WTC11 (cell line): Measurements from ENCODE around the gene CNTNAP5. TPM values are rescaled to one million over a fixed set of nuclear protein-coding genes. Genes with fewer than 3 reads are reported as not detected.

Experiments
- ATAC-seq: fragments of 200-7000 bp; cut with Tn5 transposase; 2 replicates; pipeline ENCODE4 v1.10.0; 2021; ENCODE audit warnings: mild to moderate bottlenecking, moderate library complexity
- CTCF ChIA-PET: fragments of 300-600 bp; sonication (Branson Sonifier 250); formaldehyde crosslinking; loops from one replicate; lab custom pipeline; 2021; ENCODE audit warnings: antibody characterized with exemption; lab: Charles Lee
- POLR2A ChIA-PET: fragments of 350-600 bp; sonication (Branson Sonifier 250); formaldehyde crosslinking; loops from one replicate; lab custom pipeline; 2021; ENCODE audit warnings: antibody characterized with exemption; lab: Charles Lee
- DNase-seq: peaks from one replicate; pipeline ENCODE4 v3.0.0; 2021; ENCODE audit warnings: low spot score
- H3K27ac Mint-ChIP-seq: 2 replicates; pipeline ENCODE4 v1.8.0; 2021; ENCODE audit warnings: mixed read lengths
- H3K27me3 Mint-ChIP-seq: 2 replicates; pipeline ENCODE4 v1.8.0; 2021; ENCODE audit warnings: low read depth, mild to moderate bottlenecking, moderate library complexity, mixed read lengths
- H3K36me3 Mint-ChIP-seq: 2 replicates; pipeline ENCODE4 v1.8.0; 2021; ENCODE audit warnings: mixed read lengths
- H3K4me1 Mint-ChIP-seq: 2 replicates; pipeline ENCODE4 v1.8.0; 2022; ENCODE audit warnings: mixed read lengths
- H3K4me3 Mint-ChIP-seq: 2 replicates; pipeline ENCODE4 v1.8.0; 2021; ENCODE audit warnings: mild to moderate bottlenecking, moderate library complexity, mixed read lengths
- H3K9me3 Mint-ChIP-seq: 2 replicates; pipeline ENCODE4 v1.8.0; 2021; ENCODE audit warnings: mixed read lengths
- ATF1 ChIP-seq: sonication (generic); formaldehyde crosslinking; IDR thresholded peaks from 2 replicates; pipeline ENCODE4 v1.8.1; 2023; ENCODE audit warnings: mild to moderate bottlenecking, moderate library complexity, missing genetic modification reagents
- CREM ChIP-seq: sonication (generic); formaldehyde crosslinking; IDR thresholded peaks from 2 replicates; pipeline ENCODE4 v1.8.1; 2022; ENCODE audit warnings: mild to moderate bottlenecking, missing genetic modification reagents, moderate library complexity
- EMX1 ChIP-seq: fragments of 250-450 bp; sonication (Bioruptor Pico); IDR thresholded peaks from 2 replicates; pipeline ENCODE4 v1.8.0; 2021; ENCODE audit warnings: mild to moderate bottlenecking
- FOXP1 ChIP-seq: sonication (generic); formaldehyde crosslinking; IDR thresholded peaks from 2 replicates; pipeline ENCODE4 v1.8.0; 2022; ENCODE audit warnings: missing genetic modification reagents, mild to moderate bottlenecking, moderate library complexity, borderline replicate concordance
- IRF2 ChIP-seq: sonication (generic); formaldehyde crosslinking; IDR thresholded peaks from 2 replicates; pipeline ENCODE4 v1.8.0; 2022; ENCODE audit warnings: low read depth, missing genetic modification reagents, borderline replicate concordance
- JAZF1 ChIP-seq: fragments of 250-450 bp; sonication (Bioruptor Pico); IDR thresholded peaks from 2 replicates; pipeline ENCODE4 v1.9.0; 2021; ENCODE audit warnings: moderate library complexity, mild to moderate bottlenecking, inconsistent platforms
- MXD4 ChIP-seq: fragments of 250-450 bp; sonication (Bioruptor Pico); IDR thresholded peaks from 2 replicates; pipeline ENCODE4 v1.8.0; 2021; ENCODE audit warnings: mild to moderate bottlenecking, moderate library complexity, borderline replicate concordance
- NFYB ChIP-seq: sonication (generic); formaldehyde crosslinking; conservative IDR thresholded peaks from 2 replicates; pipeline ENCODE4 v1.8.0; 2022; ENCODE audit warnings: low read depth, missing genetic modification reagents
- PRRX2 ChIP-seq: fragments of 250-450 bp; sonication (Bioruptor Pico); IDR thresholded peaks from 2 replicates; pipeline ENCODE4 v1.8.0; 2021; ENCODE audit warnings: mild to moderate bottlenecking
- RELA ChIP-seq: sonication (generic); formaldehyde crosslinking; IDR thresholded peaks from 2 replicates; pipeline ENCODE4 v1.8.1; 2022; ENCODE audit warnings: missing genetic modification reagents, mild to moderate bottlenecking, borderline replicate concordance
- SOX15 ChIP-seq: fragments of 250-450 bp; sonication (Bioruptor Pico); IDR thresholded peaks from 2 replicates; pipeline ENCODE4 v1.9.0; 2021; ENCODE audit warnings: mild to moderate bottlenecking
- SP1 ChIP-seq: sonication (generic); formaldehyde crosslinking; conservative IDR thresholded peaks from 2 replicates; pipeline ENCODE4 v1.8.1; 2022; ENCODE audit warnings: missing genetic modification reagents
- TEAD1 ChIP-seq: sonication (generic); formaldehyde crosslinking; IDR thresholded peaks from 2 replicates; pipeline ENCODE4 v1.8.0; 2022; ENCODE audit warnings: mild to moderate bottlenecking, missing genetic modification reagents
- ZBTB21 ChIP-seq: sonication (generic); formaldehyde crosslinking; IDR thresholded peaks from 2 replicates; pipeline ENCODE4 v1.8.1; 2023; ENCODE audit warnings: mild to moderate bottlenecking, missing genetic modification reagents, borderline replicate concordance
- ZNF121 ChIP-seq: sonication (generic); formaldehyde crosslinking; IDR thresholded peaks from 2 replicates; pipeline ENCODE4 v1.8.0; 2023; ENCODE audit warnings: missing genetic modification reagents
- ZNF396 ChIP-seq: fragments of 250-450 bp; sonication (Bioruptor Pico); IDR thresholded peaks from 2 replicates; pipeline ENCODE4 v1.8.0; 2021; ENCODE audit warnings: mild to moderate bottlenecking, moderate library complexity, borderline replicate concordance
- total RNA-seq: library from RNA; stranded (reverse); gene quantifications from 3 replicates; pipeline ENCODE4 v1.2.3, GENCODE V29; 2021
- TF ChIP-seq, protein P1 (sequence below): fragments of 250-450 bp; sonication (Bioruptor Pico); IDR thresholded peaks from 2 replicates; pipeline ENCODE4 v1.9.0; 2021; ENCODE audit warnings: mild to moderate bottlenecking
- TF ChIP-seq, protein P2 (sequence below): sonication (generic); formaldehyde crosslinking; IDR thresholded peaks from 2 replicates; pipeline ENCODE4 v1.8.1; 2022; ENCODE audit warnings: low read depth, mild to moderate bottlenecking, moderate library complexity, missing genetic modification reagents, borderline replicate concordance
- TF ChIP-seq, protein P3 (sequence below): fragments of 250-450 bp; sonication (Bioruptor Pico); IDR thresholded peaks from 2 replicates; pipeline ENCODE4 v1.9.0; 2021; ENCODE audit warnings: mild to moderate bottlenecking, borderline replicate concordance
- TF ChIP-seq, protein P4 (sequence below): sonication (generic); formaldehyde crosslinking; IDR thresholded peaks from 2 replicates; pipeline ENCODE4 v1.8.1; 2022; ENCODE audit warnings: mild to moderate bottlenecking, moderate library complexity, missing genetic modification reagents
- TF ChIP-seq, protein P5 (sequence below): fragments of 250-450 bp; sonication (Bioruptor Pico); IDR thresholded peaks from 2 replicates; pipeline ENCODE4 v1.8.0; 2021; ENCODE audit warnings: mild to moderate bottlenecking

The CNTNAP5 gene
- total RNA-seq, 1 experiment from 2014 or later, result 0.22 TPM

DNA sequence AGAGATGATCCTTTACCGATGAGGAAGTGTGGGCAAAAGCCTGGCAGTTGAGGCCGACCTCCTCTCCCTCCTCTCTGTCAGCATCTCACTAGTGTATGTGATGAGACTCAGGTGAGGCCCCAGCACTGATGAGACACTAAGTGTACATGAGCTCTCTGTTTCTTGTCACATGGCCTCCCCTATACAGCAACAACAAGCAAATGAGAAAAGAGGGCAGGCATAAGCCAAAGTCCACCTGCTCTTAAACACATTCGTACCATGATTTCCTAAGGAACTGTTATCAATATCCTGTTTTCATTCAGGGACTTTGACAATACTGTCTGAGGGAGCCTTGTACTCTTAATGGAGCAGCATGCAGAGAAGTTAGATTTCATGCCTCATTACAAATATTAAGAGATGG lies 113.0 kb downstream of the CNTNAP5 start (continued):
- TF ChIP-seq NFYB (CRISPR knock-in tag), result no peak
- no peak for TF ChIP-seq ZNF396 (CRISPR knock-in tag)
- TF ChIP-seq, all 79 proteins: peak for 0

DNA sequence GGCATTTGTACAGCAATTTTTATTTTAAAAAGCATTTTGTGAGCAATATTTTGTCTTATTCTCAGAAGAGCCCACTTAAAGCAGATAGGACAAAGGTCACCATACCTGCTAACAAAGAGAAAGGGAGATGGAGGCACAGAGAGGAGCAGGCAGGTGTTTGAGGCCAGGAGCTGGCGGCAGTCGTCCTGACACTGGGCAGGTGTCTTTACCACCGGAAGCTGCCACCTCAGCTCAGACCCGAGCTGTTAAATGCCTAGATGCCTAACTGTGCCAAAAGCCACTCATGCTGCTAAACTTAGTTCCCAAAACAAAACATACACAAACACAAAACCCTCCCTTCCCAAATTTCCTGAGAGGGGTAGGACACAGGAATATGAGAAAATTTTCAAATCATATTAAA lies 120.9 kb downstream of the CNTNAP5 start:
- DNase-seq (no peak), ATAC-seq (no peak)
- Mint-ChIP-seq H3K9me3 (peaks cover 3% of the 10 kb centered on the region; the same call in 1 of the 2 replicates), H3K4me1 (no peaks in the 10 kb centered on the region), H3K27me3 (peaks cover 19% of the 10 kb centered on the region), H3K36me3 (no peaks in the 10 kb centered on the region), H3K27ac (no peak overlapping the region), H3K4me3 (no peak overlapping the region)
- POLR2A ChIA-PET, result no interaction called here
- TF ChIP-seq TEAD1 (CRISPR knock-in tag) (no peak), CREM (no peak), SP1 (CRISPR knock-in tag) (no peak), SOX15 (no peak), RELA (CRISPR knock-in tag) (no peak), MXD4 (CRISPR knock-in tag) (no peak), PRRX2 (CRISPR knock-in tag) (no peak), FOXP1 (CRISPR knock-in tag) (no peak), IRF2 (no peak), JAZF1 (CRISPR knock-in tag) (no peak), ZNF121 (CRISPR knock-in tag) (no peak), ZBTB21 (CRISPR knock-in tag) (no peak), EMX1 (CRISPR knock-in tag) (no peak), ATF1 (CRISPR knock-in tag) (no peak)
- TF ChIP-seq, protein P1, sequence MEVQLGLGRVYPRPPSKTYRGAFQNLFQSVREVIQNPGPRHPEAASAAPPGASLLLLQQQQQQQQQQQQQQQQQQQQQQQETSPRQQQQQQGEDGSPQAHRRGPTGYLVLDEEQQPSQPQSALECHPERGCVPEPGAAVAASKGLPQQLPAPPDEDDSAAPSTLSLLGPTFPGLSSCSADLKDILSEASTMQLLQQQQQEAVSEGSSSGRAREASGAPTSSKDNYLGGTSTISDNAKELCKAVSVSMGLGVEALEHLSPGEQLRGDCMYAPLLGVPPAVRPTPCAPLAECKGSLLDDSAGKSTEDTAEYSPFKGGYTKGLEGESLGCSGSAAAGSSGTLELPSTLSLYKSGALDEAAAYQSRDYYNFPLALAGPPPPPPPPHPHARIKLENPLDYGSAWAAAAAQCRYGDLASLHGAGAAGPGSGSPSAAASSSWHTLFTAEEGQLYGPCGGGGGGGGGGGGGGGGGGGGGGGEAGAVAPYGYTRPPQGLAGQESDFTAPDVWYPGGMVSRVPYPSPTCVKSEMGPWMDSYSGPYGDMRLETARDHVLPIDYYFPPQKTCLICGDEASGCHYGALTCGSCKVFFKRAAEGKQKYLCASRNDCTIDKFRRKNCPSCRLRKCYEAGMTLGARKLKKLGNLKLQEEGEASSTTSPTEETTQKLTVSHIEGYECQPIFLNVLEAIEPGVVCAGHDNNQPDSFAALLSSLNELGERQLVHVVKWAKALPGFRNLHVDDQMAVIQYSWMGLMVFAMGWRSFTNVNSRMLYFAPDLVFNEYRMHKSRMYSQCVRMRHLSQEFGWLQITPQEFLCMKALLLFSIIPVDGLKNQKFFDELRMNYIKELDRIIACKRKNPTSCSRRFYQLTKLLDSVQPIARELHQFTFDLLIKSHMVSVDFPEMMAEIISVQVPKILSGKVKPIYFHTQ, result no peak
- TF ChIP-seq, protein P2, sequence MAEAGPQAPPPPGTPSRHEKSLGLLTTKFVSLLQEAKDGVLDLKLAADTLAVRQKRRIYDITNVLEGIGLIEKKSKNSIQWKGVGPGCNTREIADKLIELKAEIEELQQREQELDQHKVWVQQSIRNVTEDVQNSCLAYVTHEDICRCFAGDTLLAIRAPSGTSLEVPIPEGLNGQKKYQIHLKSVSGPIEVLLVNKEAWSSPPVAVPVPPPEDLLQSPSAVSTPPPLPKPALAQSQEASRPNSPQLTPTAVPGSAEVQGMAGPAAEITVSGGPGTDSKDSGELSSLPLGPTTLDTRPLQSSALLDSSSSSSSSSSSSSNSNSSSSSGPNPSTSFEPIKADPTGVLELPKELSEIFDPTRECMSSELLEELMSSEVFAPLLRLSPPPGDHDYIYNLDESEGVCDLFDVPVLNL (CRISPR knock-in tag), result no peak
- TF ChIP-seq, protein P3, sequence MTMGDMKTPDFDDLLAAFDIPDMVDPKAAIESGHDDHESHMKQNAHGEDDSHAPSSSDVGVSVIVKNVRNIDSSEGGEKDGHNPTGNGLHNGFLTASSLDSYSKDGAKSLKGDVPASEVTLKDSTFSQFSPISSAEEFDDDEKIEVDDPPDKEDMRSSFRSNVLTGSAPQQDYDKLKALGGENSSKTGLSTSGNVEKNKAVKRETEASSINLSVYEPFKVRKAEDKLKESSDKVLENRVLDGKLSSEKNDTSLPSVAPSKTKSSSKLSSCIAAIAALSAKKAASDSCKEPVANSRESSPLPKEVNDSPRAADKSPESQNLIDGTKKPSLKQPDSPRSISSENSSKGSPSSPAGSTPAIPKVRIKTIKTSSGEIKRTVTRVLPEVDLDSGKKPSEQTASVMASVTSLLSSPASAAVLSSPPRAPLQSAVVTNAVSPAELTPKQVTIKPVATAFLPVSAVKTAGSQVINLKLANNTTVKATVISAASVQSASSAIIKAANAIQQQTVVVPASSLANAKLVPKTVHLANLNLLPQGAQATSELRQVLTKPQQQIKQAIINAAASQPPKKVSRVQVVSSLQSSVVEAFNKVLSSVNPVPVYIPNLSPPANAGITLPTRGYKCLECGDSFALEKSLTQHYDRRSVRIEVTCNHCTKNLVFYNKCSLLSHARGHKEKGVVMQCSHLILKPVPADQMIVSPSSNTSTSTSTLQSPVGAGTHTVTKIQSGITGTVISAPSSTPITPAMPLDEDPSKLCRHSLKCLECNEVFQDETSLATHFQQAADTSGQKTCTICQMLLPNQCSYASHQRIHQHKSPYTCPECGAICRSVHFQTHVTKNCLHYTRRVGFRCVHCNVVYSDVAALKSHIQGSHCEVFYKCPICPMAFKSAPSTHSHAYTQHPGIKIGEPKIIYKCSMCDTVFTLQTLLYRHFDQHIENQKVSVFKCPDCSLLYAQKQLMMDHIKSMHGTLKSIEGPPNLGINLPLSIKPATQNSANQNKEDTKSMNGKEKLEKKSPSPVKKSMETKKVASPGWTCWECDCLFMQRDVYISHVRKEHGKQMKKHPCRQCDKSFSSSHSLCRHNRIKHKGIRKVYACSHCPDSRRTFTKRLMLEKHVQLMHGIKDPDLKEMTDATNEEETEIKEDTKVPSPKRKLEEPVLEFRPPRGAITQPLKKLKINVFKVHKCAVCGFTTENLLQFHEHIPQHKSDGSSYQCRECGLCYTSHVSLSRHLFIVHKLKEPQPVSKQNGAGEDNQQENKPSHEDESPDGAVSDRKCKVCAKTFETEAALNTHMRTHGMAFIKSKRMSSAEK, result no peak
- TF ChIP-seq, protein P4, sequence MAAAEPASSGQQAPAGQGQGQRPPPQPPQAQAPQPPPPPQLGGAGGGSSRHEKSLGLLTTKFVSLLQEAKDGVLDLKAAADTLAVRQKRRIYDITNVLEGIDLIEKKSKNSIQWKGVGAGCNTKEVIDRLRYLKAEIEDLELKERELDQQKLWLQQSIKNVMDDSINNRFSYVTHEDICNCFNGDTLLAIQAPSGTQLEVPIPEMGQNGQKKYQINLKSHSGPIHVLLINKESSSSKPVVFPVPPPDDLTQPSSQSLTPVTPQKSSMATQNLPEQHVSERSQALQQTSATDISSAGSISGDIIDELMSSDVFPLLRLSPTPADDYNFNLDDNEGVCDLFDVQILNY (CRISPR knock-in tag), result no peak
- TF ChIP-seq, protein P5, sequence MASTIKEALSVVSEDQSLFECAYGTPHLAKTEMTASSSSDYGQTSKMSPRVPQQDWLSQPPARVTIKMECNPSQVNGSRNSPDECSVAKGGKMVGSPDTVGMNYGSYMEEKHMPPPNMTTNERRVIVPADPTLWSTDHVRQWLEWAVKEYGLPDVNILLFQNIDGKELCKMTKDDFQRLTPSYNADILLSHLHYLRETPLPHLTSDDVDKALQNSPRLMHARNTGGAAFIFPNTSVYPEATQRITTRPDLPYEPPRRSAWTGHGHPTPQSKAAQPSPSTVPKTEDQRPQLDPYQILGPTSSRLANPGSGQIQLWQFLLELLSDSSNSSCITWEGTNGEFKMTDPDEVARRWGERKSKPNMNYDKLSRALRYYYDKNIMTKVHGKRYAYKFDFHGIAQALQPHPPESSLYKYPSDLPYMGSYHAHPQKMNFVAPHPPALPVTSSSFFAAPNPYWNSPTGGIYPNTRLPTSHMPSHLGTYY (CRISPR knock-in tag), result no peak
- CTCF ChIA-PET, result no interaction called here
